Type B pancreatic cell (in vitro differentiated cells): ENCODE results near the gene TRAPPC6A. TPM values are rescaled to one million over a fixed set of nuclear protein-coding genes. Genes with fewer than 3 reads are reported as not detected.
A peak's percentile ranks its signal among the peaks of the same experiment; 100 is the strongest.

Experiments used
- DNase-seq: peaks from one replicate; pipeline ENCODE4 v3.0.0; 2021; ENCODE audit warnings: mixed read lengths; ENCODE audit not compliant: unreplicated experiment; ENCODE audit errors: extremely low spot score
- H3K27ac Mint-ChIP-seq: 2 replicates; pipeline ENCODE4 v1.8.0; 2021; ENCODE audit warnings: mild to moderate bottlenecking, mixed read lengths
- H3K27me3 Mint-ChIP-seq: 2 replicates; pipeline ENCODE4 v1.8.0; 2021; ENCODE audit warnings: mixed read lengths
- H3K36me3 Mint-ChIP-seq: 2 replicates; pipeline ENCODE4 v1.8.0; 2021; ENCODE audit warnings: mixed read lengths
- H3K4me1 Mint-ChIP-seq: one replicate; pipeline ENCODE4 v1.8.0; 2021; ENCODE audit warnings: mixed read lengths; ENCODE audit not compliant: unreplicated experiment
- H3K4me3 Mint-ChIP-seq: 2 replicates; pipeline ENCODE4 v1.8.0; 2021; ENCODE audit warnings: mild to moderate bottlenecking, mixed read lengths
- H3K9me3 Mint-ChIP-seq: 2 replicates; pipeline ENCODE4 v1.8.0; 2021; ENCODE audit warnings: mixed read lengths
- total RNA-seq: library from RNA; stranded (reverse); gene quantifications from 2 replicates; pipeline ENCODE4 v1.2.1, GENCODE V29; 2021; ENCODE audit warnings: low replicate concordance
- TF ChIP-seq, protein P1 (sequence below): fragments of 200-600 bp; sonication (generic); conservative IDR thresholded peaks from 2 replicates; pipeline ENCODE4 v1.5.0; 2021; ENCODE audit warnings: antibody characterized with exemption, mild to moderate bottlenecking

Gene TRAPPC6A
- total RNA-seq, 1 donor from 2014 or later, result 36.7 TPM

- peaks cover 79% of the 10 kb centered on the region for H3K27me3 Mint-ChIP-seq
- H3K27ac Mint-ChIP-seq, result no peak overlapping the region
- no peaks in the 10 kb centered on the region for H3K36me3 Mint-ChIP-seq
- no peak overlapping the region for H3K4me3 Mint-ChIP-seq
- H3K4me1 Mint-ChIP-seq, result peaks cover 23% of the 10 kb centered on the region
- H3K9me3 Mint-ChIP-seq, result no peaks in the 10 kb centered on the region
- DNase-seq, result no peak
- TF ChIP-seq, protein P1, sequence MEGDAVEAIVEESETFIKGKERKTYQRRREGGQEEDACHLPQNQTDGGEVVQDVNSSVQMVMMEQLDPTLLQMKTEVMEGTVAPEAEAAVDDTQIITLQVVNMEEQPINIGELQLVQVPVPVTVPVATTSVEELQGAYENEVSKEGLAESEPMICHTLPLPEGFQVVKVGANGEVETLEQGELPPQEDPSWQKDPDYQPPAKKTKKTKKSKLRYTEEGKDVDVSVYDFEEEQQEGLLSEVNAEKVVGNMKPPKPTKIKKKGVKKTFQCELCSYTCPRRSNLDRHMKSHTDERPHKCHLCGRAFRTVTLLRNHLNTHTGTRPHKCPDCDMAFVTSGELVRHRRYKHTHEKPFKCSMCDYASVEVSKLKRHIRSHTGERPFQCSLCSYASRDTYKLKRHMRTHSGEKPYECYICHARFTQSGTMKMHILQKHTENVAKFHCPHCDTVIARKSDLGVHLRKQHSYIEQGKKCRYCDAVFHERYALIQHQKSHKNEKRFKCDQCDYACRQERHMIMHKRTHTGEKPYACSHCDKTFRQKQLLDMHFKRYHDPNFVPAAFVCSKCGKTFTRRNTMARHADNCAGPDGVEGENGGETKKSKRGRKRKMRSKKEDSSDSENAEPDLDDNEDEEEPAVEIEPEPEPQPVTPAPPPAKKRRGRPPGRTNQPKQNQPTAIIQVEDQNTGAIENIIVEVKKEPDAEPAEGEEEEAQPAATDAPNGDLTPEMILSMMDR, result no peak
Measured at GRCh38 chr19:45218426-45218825, 40.4 kb upstream of the TRAPPC6A start.

GRCh38 chr19:45217957-45218334 lies 39.9 kb upstream of the TRAPPC6A start:
- no peak for DNase-seq
- H3K9me3 Mint-ChIP-seq, result no peaks in the 10 kb centered on the region
- H3K4me3 Mint-ChIP-seq, result no peak overlapping the region
- H3K27ac Mint-ChIP-seq, result no peak overlapping the region
- TF ChIP-seq, protein P1, result no peak
- no peaks in the 10 kb centered on the region for H3K36me3 Mint-ChIP-seq
- peaks cover 80% of the 10 kb centered on the region for H3K27me3 Mint-ChIP-seq
- peaks cover 23% of the 10 kb centered on the region for H3K4me1 Mint-ChIP-seq

- Mint-ChIP-seq H3K36me3 (no peaks in the 10 kb centered on the region), H3K27me3 (peaks cover 74% of the 10 kb centered on the region), H3K4me3 (peak overlapping the region; percentile 41), H3K9me3 (no peaks in the 10 kb centered on the region), H3K4me1 (peaks cover 23% of the 10 kb centered on the region), H3K27ac (no peak overlapping the region)
- TF ChIP-seq, protein P1, result no peak
- DNase-seq, result no peak
Measured at GRCh38 chr19:45217193-45217956, 39.3 kb upstream of the TRAPPC6A start.

DNA sequence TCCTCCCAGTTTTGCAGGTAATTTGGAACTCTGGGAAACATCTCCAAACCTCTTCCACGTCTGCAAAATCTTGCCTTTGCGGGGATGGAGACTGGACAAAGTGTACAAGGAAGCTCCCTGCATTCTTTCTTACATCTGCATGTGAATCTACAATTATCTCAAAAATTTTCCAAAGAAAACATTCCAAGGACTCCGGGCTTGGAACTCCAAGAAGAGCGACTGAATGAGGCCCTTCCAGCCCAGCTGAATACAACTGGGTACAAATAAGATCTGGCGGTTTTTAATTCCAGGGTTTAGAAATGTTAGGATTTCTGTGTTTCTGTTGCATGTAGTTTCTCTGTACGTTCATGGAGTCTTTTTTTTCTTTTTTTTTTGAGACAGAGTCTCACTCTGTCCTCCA lies 38.6 kb upstream of the TRAPPC6A start:
- TF ChIP-seq, protein P1, result no peak
- no peaks in the 10 kb centered on the region for H3K36me3 Mint-ChIP-seq
- no peaks in the 10 kb centered on the region for H3K9me3 Mint-ChIP-seq
- peak overlapping the region; percentile 41 for H3K4me3 Mint-ChIP-seq
- no peak overlapping the region for H3K27ac Mint-ChIP-seq
- H3K4me1 Mint-ChIP-seq, result peaks cover 25% of the 10 kb centered on the region
- no peak for DNase-seq
- peaks cover 67% of the 10 kb centered on the region for H3K27me3 Mint-ChIP-seq

GRCh38 chr19:45215391-45216191 lies 37.6 kb upstream of the TRAPPC6A start:
- Mint-ChIP-seq H3K27ac (no peak overlapping the region), H3K4me1 (peaks cover 29% of the 10 kb centered on the region), H3K27me3 (peaks cover 60% of the 10 kb centered on the region), H3K9me3 (no peaks in the 10 kb centered on the region), H3K4me3 (peak overlapping the region; percentile 62), H3K36me3 (no peaks in the 10 kb centered on the region)
- TF ChIP-seq, protein P1, result no peak
- DNase-seq, result no peak
